ENCODE results near the gene GALT. TPM values are rescaled to one million over a fixed set of nuclear protein-coding genes. Genes with fewer than 3 reads are reported as not detected.

The GALT gene
- polyA plus RNA-seq, 1 donor, result 71.8 TPM

- no peak for DNase-seq
Observed at GRCh38 chr9:34650816-34651215, 4.3 kb downstream of the GALT start.

GRCh38 chr9:34651321-34651720, 4.8 kb downstream of the GALT start:
- DNase-seq, result no peak

GRCh38 chr9:34651876-34652601, 5.6 kb downstream of the GALT start, which contains the start of gene IL11RA:
IL11RA (plus strand) TSS chr9:34652185; CDS start chr9:34655218, 3,033 bp downstream.
- peak; percentile 81 for DNase-seq

- DNase-seq, result no peak
Observed at GRCh38 chr9:34652602-34653000, 6.1 kb downstream of the GALT start.

- no peak for DNase-seq
Observed at GRCh38 chr9:34653151-34654072, 6.9 kb downstream of the GALT start.

- no peak for DNase-seq
Observed at GRCh38 chr9:34654323-34655051, 8.0 kb downstream of the GALT start.

GRCh38 chr9:34655394-34655793, 8.9 kb downstream of the GALT start:
- no peak for DNase-seq

- no peak for DNase-seq
Observed at GRCh38 chr9:34656992-34657391, 10.5 kb downstream of the GALT start.

- DNase-seq, result no peak
Observed at GRCh38 chr9:34658461-34658860, 12.0 kb downstream of the GALT start.

- DNase-seq, result no peak
Observed at GRCh38 chr9:34659592-34660253, 13.2 kb downstream of the GALT start.

- no peak for DNase-seq
Observed at GRCh38 chr9:34662526-34663302, 16.2 kb downstream of the GALT start, which contains the start of gene CCL27. CCL27 (minus strand) TSS chr9:34662657; CDS start chr9:34662633, 24 bp downstream.

GRCh38 chr9:34663303-34663605, 16.8 kb downstream of the GALT start:
- no peak for DNase-seq

- DNase-seq, result peak; percentile 83
Observed at GRCh38 chr9:34664281-34665066, 18.0 kb downstream of the GALT start.

- no peak for DNase-seq
Observed at GRCh38 chr9:34665067-34665380, 18.5 kb downstream of the GALT start.

GRCh38 chr9:34665381-34666250, 19.1 kb downstream of the GALT start:
- DNase-seq, result peak; percentile 93

GRCh38 chr9:34669809-34670562, 23.5 kb downstream of the GALT start:
- DNase-seq, result no peak

GRCh38 chr9:34671307-34671706, 24.8 kb downstream of the GALT start:
- no peak for DNase-seq

GRCh38 chr9:34674440-34674839, 28.0 kb downstream of the GALT start:
- no peak for DNase-seq
